ENCODE results near the gene VIPR2.

The VIPR2 gene

DNA sequence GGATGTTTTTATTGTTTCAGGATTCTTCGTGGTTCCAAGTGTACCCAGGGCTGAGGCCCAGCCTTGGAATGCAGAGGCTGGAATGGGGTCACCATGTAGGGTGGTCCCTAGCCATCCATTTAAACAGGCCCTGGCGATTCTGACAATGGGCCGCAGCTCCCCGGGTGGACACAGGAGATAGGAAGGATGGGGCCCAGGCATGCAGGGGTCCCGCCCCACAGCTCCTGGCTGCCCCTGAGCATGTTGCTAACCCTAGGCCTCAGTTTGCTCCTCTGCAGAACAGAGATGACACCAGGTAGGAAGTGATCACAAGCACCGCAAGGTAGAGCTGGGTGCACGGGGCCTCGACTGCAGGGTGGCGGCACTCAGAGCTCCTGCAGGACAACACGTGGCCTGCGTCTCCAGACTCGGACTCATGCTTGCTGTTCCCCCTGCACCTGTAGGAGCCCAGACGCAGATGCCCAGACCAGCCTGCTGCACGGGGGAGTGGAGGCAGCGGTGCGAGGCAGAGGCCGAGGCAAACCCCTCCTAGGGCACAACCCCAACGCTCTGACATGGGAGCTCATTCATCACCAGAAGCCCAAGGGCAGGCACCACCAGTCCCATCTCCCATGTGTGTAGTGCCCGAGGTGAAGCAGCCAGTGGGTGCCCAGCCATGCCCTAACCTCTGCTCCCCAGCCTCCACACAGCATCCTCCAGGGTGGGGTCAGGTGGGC lies 25.5 kb downstream of the VIPR2 start:
- no peak for FAIRE-seq

DNA sequence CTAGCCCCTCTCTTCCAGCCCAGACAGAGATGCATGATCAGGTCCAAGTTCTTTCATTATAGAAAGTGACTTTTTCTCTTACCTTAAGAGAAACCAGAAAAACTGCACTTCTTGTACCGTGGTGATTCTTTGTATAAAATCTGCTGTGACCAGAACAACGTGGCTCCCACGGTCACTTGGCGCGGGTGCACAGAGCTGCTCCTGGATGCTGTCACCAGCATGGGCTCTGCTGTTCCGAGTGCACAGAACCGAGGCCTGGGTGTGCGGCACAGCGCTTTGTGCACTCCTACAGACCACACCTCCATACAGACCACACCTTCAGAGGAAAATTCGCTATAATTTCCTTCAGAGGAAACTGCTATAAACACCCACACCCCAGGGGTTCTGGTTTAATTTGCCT lies 26.0 kb downstream of the VIPR2 start:
- FAIRE-seq: no peak

DNA sequence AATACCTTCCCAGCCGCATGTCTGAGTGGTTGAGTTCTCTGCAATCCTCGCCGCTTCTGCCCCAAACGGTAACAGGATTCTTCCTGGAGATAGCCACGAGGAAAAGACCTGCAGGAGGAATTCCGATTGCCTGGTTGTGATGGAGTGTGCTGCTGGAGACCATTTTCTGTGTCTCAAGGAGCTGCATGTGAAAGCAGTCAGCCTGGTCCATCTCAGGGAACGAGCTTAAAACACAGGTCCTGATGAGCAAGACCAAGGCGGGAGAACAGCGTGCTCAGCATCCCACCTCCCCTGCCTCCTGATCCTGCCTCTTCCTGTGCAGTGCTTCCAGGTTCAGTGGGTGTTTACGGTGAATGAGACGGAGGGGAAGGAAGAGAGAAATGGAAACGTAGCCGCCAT lies 26.5 kb downstream of the VIPR2 start:
- FAIRE-seq: no peak

- FAIRE-seq: no peak
Observed at GRCh38 chr7:159117366-159118196, 27.1 kb downstream of the VIPR2 start.

GRCh38 chr7:159116581-159117339 lies 27.9 kb downstream of the VIPR2 start:
- FAIRE-seq: no peak

GRCh38 chr7:159115601-159116501 lies 28.8 kb downstream of the VIPR2 start:
- no peak for FAIRE-seq

DNA sequence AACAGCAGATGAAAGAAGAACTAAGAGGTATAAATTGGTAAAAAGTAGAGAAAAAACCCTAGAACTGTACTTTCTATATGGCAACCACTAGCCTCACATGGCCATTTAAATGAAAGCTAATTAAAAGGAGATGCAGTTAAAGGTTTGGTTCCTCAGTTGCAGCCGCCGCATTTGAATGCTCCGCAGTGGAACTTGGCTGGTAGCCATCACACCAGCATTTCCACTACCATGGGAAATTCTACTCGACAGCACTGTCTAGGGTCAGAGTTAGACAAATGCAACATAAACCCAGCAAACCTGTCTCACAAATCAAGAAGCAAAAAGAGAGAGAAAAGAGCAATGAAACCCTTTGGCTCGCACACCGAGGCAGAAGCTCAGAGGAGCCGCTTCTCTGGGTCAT lies 29.7 kb downstream of the VIPR2 start:
- FAIRE-seq: no peak

DNA sequence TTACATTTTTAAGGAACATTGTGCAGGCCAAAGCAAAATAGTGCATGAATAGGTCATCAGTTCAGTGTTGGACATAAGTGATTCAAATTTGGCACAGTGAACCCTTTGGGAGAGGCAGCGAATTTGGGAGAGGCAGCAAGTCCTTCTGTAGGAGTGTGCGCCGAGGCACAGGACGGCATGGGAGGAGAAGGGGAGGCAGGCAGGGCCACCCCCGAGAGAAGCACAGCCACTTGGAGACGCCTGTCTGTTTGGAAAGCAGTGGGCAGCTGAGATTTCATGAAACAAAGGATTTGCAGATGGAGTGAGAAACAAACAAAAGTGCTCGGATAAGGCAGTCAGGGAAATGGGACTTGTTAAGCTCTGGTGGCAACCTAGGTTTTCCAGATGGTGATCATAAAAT lies 30.6 kb downstream of the VIPR2 start:
- no peak for FAIRE-seq

DNA sequence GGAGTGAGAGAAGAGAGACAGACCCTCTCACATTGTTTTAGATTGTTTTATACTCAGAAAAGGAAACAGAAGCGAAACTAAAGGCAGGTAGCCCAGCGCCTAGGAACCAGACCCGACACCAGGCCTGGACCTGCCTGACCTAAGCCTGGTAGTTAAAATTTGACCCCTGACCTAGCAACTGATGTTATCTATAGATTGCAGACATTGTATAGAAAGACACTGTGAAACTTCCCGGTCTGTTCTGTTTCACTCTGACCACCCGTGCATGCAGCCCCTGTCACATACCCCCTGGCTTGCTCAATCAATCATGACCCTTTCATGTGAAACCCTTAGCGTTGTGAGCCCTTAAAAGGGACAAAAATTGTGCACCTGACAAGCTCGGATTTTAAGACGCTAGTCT lies 31.6 kb downstream of the VIPR2 start:
- no peak for FAIRE-seq

GRCh38 chr7:159112136-159113011 lies 32.3 kb downstream of the VIPR2 start:
- no peak for FAIRE-seq

- FAIRE-seq: no peak
Observed at GRCh38 chr7:159109653-159110035, 35.0 kb downstream of the VIPR2 start.

- no peak for FAIRE-seq
Observed at GRCh38 chr7:159108941-159109652, 35.6 kb downstream of the VIPR2 start.

- no peak for FAIRE-seq
Observed at GRCh38 chr7:159108491-159108890, 36.2 kb downstream of the VIPR2 start.

DNA sequence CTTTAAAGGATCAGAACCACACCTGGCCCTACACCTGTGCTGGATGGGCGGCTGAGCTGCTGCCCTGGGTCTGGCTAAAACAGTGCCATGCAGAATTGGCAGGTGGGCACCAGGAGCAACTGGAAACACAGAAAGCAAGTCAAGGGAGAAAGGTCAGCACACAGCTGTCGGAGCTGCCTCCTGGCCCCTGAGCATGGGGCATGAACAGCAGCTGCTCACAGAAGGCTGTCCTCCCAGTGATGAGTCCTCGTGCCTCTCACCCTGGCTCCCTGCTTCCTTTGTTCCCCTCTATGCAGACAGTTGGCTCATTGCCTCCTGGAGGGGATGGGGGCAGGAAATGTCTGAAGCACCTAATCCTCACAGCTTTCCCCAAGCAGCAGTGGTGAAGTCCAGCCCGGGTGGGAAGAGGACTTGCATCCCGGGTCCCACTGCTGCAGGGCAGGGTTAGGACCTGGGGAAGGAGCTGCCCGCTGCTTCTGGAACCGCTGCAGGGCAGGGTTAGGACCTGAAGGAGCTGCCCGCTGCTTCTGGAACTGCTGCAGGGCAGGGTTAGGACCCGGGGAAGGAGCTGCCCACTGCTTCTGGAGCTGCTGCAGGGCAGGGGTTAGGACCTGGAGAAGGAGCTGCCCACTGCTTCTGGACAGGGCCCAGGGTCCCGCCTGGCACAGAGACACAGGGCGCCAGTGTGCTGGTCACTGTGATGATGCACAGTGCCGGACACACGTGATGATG lies 37.3 kb downstream of the VIPR2 start:
- FAIRE-seq: no peak

GRCh38 chr7:159105832-159106811 lies 38.5 kb downstream of the VIPR2 start:
- no peak for FAIRE-seq

DNA sequence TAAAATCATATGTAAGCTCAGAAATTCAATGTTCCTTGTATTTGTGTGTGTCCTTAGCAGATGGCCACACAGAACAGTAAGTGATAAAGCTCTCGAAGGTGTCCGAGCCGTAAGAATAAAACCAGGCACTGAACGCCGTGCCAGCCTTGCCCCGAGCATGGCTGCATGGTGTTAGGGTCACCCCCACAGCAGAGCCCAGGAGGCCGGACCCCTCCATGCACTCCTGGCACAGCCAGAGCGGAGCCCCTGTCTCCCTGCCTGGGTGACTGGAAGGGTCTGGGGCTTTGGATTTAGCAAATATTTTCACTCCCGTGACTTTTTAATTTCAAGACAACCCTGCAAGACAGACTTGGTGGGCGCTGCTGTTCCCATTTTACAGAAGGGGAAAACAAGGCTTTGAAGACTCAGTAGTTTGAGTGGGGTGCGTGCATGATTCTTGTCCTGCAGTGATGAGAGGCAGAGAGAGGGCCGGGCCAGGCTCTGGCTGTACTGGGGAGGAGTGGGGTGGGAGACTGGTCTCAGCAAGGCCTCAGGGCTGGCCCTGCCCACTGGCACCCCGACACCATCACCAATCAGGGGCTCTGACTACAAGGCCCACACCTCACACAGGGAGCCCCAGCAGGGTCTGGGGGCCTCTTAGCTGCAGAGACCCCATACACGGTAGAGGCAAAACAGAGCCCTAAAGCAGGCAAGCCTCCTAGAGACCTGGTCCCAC lies 39.4 kb downstream of the VIPR2 start:
- no peak for FAIRE-seq

DNA sequence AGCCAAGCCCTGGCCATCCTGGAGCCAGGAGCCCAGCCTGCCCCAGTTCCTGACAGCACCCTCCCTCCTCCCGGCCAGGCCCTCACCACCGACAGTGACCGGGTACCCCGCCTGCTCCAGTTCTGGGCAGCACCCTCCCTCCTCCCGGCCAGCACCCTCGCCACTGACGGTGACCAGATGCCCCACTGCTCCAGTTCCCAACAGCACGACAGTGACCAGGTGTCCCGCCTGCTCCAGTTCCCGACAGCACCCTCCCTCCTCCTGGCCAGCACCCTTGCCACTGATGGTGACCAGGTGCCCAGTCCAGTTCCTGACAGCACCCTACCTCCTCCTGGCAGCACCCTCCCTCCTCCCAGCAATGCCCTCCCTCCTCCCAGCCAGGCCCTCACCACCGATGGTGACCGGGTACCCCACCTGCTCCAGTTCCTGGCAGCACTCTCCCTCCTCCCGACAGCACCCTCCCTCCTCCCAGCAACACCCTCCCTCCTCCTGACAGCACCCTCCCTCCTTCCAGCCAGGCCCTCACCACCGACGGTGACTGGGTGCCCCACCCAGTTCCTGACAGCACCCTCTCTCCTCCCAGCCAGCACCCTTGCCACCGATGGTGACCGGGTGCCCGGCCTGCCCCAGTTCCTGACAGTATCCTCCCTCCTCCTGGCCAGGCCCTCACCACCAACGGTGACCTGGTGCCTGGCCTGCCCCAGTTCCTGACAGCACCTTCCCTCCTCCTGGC lies 40.3 kb downstream of the VIPR2 start:
- FAIRE-seq: no peak
